ENCODE results near the gene ZNF547.

The ZNF547 gene

DNA sequence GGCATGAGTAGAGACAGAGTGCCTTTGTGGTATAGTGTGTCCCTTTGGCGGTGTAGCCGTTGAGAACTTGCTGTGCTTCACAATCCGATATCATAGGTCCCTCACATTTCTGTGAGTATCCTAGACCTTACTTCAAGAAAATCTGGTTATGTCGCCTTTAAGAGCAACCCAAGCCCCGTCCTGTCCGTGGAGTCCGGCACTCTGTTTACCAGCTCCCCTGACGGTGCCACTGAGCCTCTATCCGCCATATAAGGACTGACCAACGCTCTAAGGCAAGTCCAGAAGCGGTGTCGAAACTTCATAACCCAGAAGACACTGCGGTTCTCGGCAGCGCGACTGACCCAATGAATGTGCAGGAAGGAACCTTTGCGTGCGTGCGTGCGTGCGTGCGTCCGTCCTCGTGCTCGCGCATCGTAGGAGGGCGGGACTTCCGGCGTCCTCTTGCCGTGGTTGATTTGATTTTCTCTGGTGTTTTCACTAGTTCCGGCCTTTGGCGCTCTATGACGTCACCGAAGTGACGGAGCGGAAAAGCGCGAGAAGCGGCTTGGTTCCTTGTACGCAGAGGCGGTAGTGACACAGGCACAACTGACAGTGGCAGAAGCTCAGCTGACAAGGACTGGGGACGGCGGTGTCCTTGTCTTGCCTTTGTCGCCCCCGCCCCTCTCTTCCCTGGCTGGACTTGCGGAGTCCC lies at the start of gene ZNF547, which contains the start of gene TRAPPC2B:
ZNF547 (plus strand) TSS at position 555 of the 691 bp plus-strand sequence. CDS start 5,005 bp downstream, outside the sequence.
TRAPPC2B (plus strand) TSS at position 555 of the 691 bp plus-strand sequence. CDS start 1,283 bp downstream, outside the sequence.
- DNase-seq (ENCODE audit: low read depth): peak; percentile 100
- peak within 1 kb of the TSS; percentile 87 for H3K4me3 ChIP-seq (ENCODE audit: low read depth, low read length)
- no peak for TF ChIP-seq CTCF (conservative IDR thresholded peaks at IDR 0.05; ENCODE audit: low read depth, low read length)

DNA sequence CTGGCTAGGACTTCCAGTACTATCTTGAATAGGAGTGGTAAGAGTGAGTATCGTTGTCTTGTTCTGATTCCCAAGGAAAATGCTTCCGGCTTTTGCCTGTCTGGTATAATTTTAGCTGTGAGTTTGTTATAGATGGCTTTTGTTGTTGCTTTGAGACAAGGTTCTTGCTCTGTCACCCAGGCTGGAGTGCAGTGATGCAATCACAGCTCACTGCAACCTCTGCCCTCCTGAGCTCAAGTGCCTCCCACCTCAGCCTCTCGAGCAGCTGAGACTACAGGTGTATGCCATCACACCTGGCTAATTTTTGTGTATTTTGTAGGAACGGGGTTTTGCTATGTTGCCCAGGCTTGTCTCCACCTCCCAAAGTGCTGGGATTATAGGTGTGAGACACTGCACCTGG lies 49.2 kb upstream of the ZNF547 start:
- TF ChIP-seq CTCF (conservative IDR thresholded peaks at IDR 0.05; ENCODE audit: low read depth, low read length): no peak
- no peak for DNase-seq (ENCODE audit: low read depth)
- H3K4me3 ChIP-seq (ENCODE audit: low read depth, low read length): no peak overlapping the region

- no peak for TF ChIP-seq CTCF (conservative IDR thresholded peaks at IDR 0.05; ENCODE audit: low read depth, low read length)
- peak; percentile 13 for DNase-seq (ENCODE audit: low read depth)
- H3K4me3 ChIP-seq (ENCODE audit: low read depth, low read length): peak overlapping the region; percentile 58
These were observed 45.8 kb upstream of the ZNF547 start for GRCh38 chr19:57317503-57317902.

GRCh38 chr19:57319869-57320179 lies 43.5 kb upstream of the ZNF547 start:
- no peak for TF ChIP-seq CTCF (conservative IDR thresholded peaks at IDR 0.05; ENCODE audit: low read depth, low read length)
- DNase-seq (ENCODE audit: low read depth): no peak
- H3K4me3 ChIP-seq (ENCODE audit: low read depth, low read length): peak overlapping the region; percentile 86

GRCh38 chr19:57320180-57321084 lies 42.9 kb upstream of the ZNF547 start, which contains the start of gene ZNF543:
TSS of gene ZNF543 (plus strand) at chr19:57320472. CDS start at chr19:57320854, 382 bp downstream.
- TF ChIP-seq CTCF (conservative IDR thresholded peaks at IDR 0.05; ENCODE audit: low read depth, low read length): no peak
- peak within 1 kb of the TSS; percentile 86 for H3K4me3 ChIP-seq (ENCODE audit: low read depth, low read length)
- peak; percentile 97 for DNase-seq (ENCODE audit: low read depth)

- H3K4me3 ChIP-seq (ENCODE audit: low read depth, low read length): peak overlapping the region; percentile 86
- no peak for TF ChIP-seq CTCF (conservative IDR thresholded peaks at IDR 0.05; ENCODE audit: low read depth, low read length)
These were observed 42.2 kb upstream of the ZNF547 start for GRCh38 chr19:57321116-57321515.

More at GRCh38 chr19:57321116-57321515, 42.2 kb upstream of the ZNF547 start:
- DNase-seq (ENCODE audit: low read depth): no peak
